Measurements from ENCODE around the gene CCT2.

The CCT2 gene

GRCh38 chr12:69585189-69586062 lies at the start of gene CCT2:
Gene CCT2 (plus strand): TSS chr12:69585459. CDS start chr12:69585522, 63 bp downstream.
- DNase-seq = peak; percentile 95

- no peak for DNase-seq
Observed at GRCh38 chr12:69540987-69541386, 44.3 kb upstream of the CCT2 start.

- no peak for DNase-seq
Observed at GRCh38 chr12:69544087-69544486, 41.2 kb upstream of the CCT2 start.

- DNase-seq = no peak
Observed at GRCh38 chr12:69545081-69545480, 40.2 kb upstream of the CCT2 start.

- no peak for DNase-seq
Observed at GRCh38 chr12:69546693-69547438, 38.4 kb upstream of the CCT2 start.

GRCh38 chr12:69548687-69549086 lies 36.6 kb upstream of the CCT2 start:
- DNase-seq = no peak

GRCh38 chr12:69550569-69551350 lies 34.5 kb upstream of the CCT2 start:
- no peak for DNase-seq

GRCh38 chr12:69553628-69554248 lies 31.5 kb upstream of the CCT2 start:
- DNase-seq = no peak

- DNase-seq = no peak
Observed at GRCh38 chr12:69555461-69555860, 29.8 kb upstream of the CCT2 start.

- DNase-seq = no peak
Observed at GRCh38 chr12:69556383-69556782, 28.9 kb upstream of the CCT2 start.

GRCh38 chr12:69563166-69563762 lies 22.0 kb upstream of the CCT2 start:
- no peak for DNase-seq

- DNase-seq = no peak
Observed at GRCh38 chr12:69566603-69567002, 18.7 kb upstream of the CCT2 start.

- DNase-seq = no peak
Observed at GRCh38 chr12:69569236-69569635, 16.0 kb upstream of the CCT2 start.

- no peak for DNase-seq
Observed at GRCh38 chr12:69570000-69570516, 15.2 kb upstream of the CCT2 start.

- DNase-seq = peak; percentile 52
Observed at GRCh38 chr12:69570545-69571399, 14.5 kb upstream of the CCT2 start.

GRCh38 chr12:69575346-69575745 lies 9.9 kb upstream of the CCT2 start:
- DNase-seq = no peak

- DNase-seq = no peak
Observed at GRCh38 chr12:69578283-69578682, 7.0 kb upstream of the CCT2 start.

GRCh38 chr12:69579029-69579428 lies 6.2 kb upstream of the CCT2 start:
- no peak for DNase-seq

- no peak for DNase-seq
Observed at GRCh38 chr12:69580074-69580473, 5.2 kb upstream of the CCT2 start.

- no peak for DNase-seq
Observed at GRCh38 chr12:69583203-69583602, 2.1 kb upstream of the CCT2 start.

- DNase-seq = no peak
Observed at GRCh38 chr12:69588527-69588926, 3.3 kb downstream of the CCT2 start.
